Measurements from ENCODE around the gene MLXIP. TPM values are rescaled to one million over a fixed set of nuclear protein-coding genes. Genes with fewer than 3 reads are reported as not detected.

Gene MLXIP
- total and polyA plus RNA-seq, 9 donors: 23.2 to 111 (median 83.8) TPM

- no peaks in the 10 kb centered on the region for H3K9me3 ChIP-seq
- H3K4me3 ChIP-seq: no peak overlapping the region
- no peak for DNase-seq
- 51 to 69% (median 67%) methylated on average over 18 of the region's 18 CpGs for WGBS, 3 donors
- no peak overlapping the region for H3K27ac ChIP-seq
- intact Hi-C loops (cut with DNase I): no loop called here
- H3K27me3 ChIP-seq: no peaks in the 10 kb centered on the region
- no peaks in the 10 kb centered on the region for H3K36me3 ChIP-seq
- TF ChIP-seq EP300 (IDR thresholded peaks at IDR 0.05) (no peak), POLR2A (IDR thresholded peaks at IDR 0.05) (no peak), CTCF (IDR thresholded peaks at IDR 0.05) (no peak)
- H3K4me1 ChIP-seq (ENCODE audit: insufficient read depth): peaks cover 37% of the 10 kb centered on the region
These were observed 8.2 kb downstream of the MLXIP start for GRCh38 chr12:122086641-122087285.

GRCh38 chr12:122087431-122088178, 9.0 kb downstream of the MLXIP start:
- H3K9me3 ChIP-seq: no peaks in the 10 kb centered on the region
- H3K36me3 ChIP-seq: no peaks in the 10 kb centered on the region
- TF ChIP-seq POLR2A (IDR thresholded peaks at IDR 0.05) (no peak), EP300 (IDR thresholded peaks at IDR 0.05) (no peak), CTCF (IDR thresholded peaks at IDR 0.05) (no peak)
- intact Hi-C loops (cut with DNase I): no loop called here
- peaks cover 42% of the 10 kb centered on the region for H3K4me1 ChIP-seq (ENCODE audit: insufficient read depth)
- H3K27ac ChIP-seq: peak overlapping the region in 1 of 2 donors; percentile 13
- no peak overlapping the region for H3K4me3 ChIP-seq
- H3K27me3 ChIP-seq: no peaks in the 10 kb centered on the region
- no peak for DNase-seq
- 61 to 68% (median 65%) methylated on average over 17 of the region's 17 CpGs for WGBS, 3 donors

- H3K4me3 ChIP-seq: no peak overlapping the region
- H3K27me3 ChIP-seq: no peaks in the 10 kb centered on the region
- intact Hi-C loops (cut with DNase I): no loop called here
- H3K9me3 ChIP-seq: no peaks in the 10 kb centered on the region
- peak overlapping the region in 1 of 2 donors; percentile 13 for H3K27ac ChIP-seq
- H3K36me3 ChIP-seq: no peaks in the 10 kb centered on the region
- TF ChIP-seq EP300 (IDR thresholded peaks at IDR 0.05) (no peak), CTCF (IDR thresholded peaks at IDR 0.05) (no peak), POLR2A (IDR thresholded peaks at IDR 0.05) (no peak)
- DNase-seq: no peak
- H3K4me1 ChIP-seq (ENCODE audit: insufficient read depth): peaks cover 45% of the 10 kb centered on the region
- WGBS, 3 donors: 49 to 62% (median 55%) methylated on average over 9 of the region's 9 CpGs
These were observed 9.7 kb downstream of the MLXIP start for GRCh38 chr12:122088179-122088810.

GRCh38 chr12:122089077-122089476, 10.5 kb downstream of the MLXIP start:
- no peak for TF ChIP-seq CTCF (IDR thresholded peaks at IDR 0.05)
- WGBS, 3 donors: 65 to 79% (median 65%) methylated on average over 2 of the region's 2 CpGs
- intact Hi-C loops (cut with DNase I): no loop called here
- no peaks in the 10 kb centered on the region for H3K36me3 ChIP-seq
- peaks cover 50% of the 10 kb centered on the region for H3K4me1 ChIP-seq (ENCODE audit: insufficient read depth)
- H3K4me3 ChIP-seq: no peak overlapping the region
- H3K9me3 ChIP-seq: no peaks in the 10 kb centered on the region
- no peak overlapping the region for H3K27ac ChIP-seq
- DNase-seq: no peak
- H3K27me3 ChIP-seq: no peaks in the 10 kb centered on the region

Data from ovary (tissue), 9 donors.